Activated CD4-positive, alpha-beta T cell treated with anti-CD3 and anti-CD28 coated beads, Interleukin-2, amount 10 ng/mL, durations not matched to agents 24 days and 14 days (primary cell): ENCODE measurements around the gene MITF. TPM values are rescaled to one million over a fixed set of nuclear protein-coding genes. Genes with fewer than 3 reads are reported as not detected.
"Not testable (repeated sequence)": the region's sequence is repeated elsewhere in the genome, so short reads cannot be mapped to it uniquely, and the experiment has no call there.

Experiments used
- DNase-seq: peaks from one replicate; pipeline ENCODE4 v3.0.0; 2022
- H3K27ac Mint-ChIP-seq: one replicate; pipeline ENCODE4 v1.8.0; 2022; ENCODE audit warnings: mild to moderate bottlenecking, mixed read lengths
- H3K27me3 Mint-ChIP-seq: one replicate; pipeline ENCODE4 v1.8.0; 2022; ENCODE audit warnings: mixed read lengths
- H3K36me3 Mint-ChIP-seq: one replicate; pipeline ENCODE4 v1.8.0; 2022; ENCODE audit warnings: low read depth, mild to moderate bottlenecking, mixed read lengths
- H3K4me1 Mint-ChIP-seq: one replicate; pipeline ENCODE4 v1.8.0; 2021; ENCODE audit warnings: mixed read lengths
- H3K4me3 Mint-ChIP-seq: one replicate; pipeline ENCODE4 v1.8.0; 2022; ENCODE audit warnings: mild to moderate bottlenecking, moderate library complexity, mixed read lengths
- H3K9me3 Mint-ChIP-seq: one replicate; pipeline ENCODE4 v1.8.0; 2021; ENCODE audit warnings: mixed read lengths
- intact Hi-C: fragments of 100-400 bp; cut with micrococcal nuclease; formaldehyde crosslinking; loops from one replicate; pipeline ENCODE4 v1.15.1; 2023
- total RNA-seq: library from RNA; stranded (reverse); gene quantifications from 2 replicates; pipeline ENCODE4 v1.2.3, GENCODE V29; 2022

The MITF gene
- total RNA-seq, 1 donor from 2014 or later, result 0.16 TPM

DNA sequence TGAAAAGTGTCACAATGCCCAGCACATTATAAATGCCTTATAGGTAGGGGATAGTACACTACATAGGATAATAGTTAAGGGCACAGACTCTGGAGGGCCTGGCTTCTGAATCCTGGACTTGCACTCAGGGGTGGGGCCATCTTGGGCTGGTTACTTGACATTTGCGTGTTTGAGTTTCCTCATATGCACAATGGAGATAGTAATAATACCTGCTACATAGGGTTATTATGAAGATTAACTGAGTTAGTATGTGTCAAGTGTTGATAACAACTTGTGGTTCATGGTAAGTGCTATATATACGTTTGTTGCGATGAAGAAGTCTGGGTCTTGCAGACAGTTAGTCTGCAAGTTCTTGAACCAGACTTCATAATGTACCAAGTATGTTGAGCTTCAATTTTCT lies 37.0 kb downstream of the MITF start:
- Mint-ChIP-seq H3K27ac (no peak overlapping the region), H3K4me1 (no peaks in the 10 kb centered on the region), H3K36me3 (no peaks in the 10 kb centered on the region), H3K4me3 (no peak overlapping the region), H3K27me3 (no peaks in the 10 kb centered on the region), H3K9me3 (no peaks in the 10 kb centered on the region)
- intact Hi-C loops, result no loop called here
- DNase-seq, result no peak

DNA sequence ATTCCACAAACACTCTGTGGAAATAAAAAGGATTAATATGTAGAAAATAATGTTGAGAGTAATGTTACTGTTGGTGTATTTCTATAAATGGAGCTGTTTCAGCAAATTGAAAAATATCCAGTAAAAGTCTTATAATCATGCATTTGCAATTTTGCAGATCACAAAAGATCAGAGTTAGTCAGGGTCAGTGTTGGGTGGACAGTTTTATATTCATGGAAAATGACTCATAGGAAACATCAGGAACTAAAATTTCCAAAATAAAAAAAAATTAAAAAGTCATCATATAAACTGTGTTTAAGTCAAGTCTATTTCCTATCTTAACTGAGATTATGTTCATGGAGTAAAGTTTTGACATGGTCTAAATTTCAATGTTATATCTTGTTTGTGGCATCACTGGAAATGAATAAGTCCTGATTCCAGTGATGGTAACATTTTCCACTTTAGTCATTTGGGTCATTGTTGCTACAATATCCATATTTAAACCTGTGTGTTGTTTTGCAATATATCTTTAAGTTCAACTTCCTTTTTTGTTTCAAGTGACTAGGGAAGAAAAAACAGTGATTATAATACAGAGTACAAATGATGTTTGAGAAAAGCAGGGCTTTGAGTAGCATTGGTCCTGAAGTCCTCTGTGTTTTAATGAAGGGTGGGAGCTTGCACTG lies 37.8 kb downstream of the MITF start:
- H3K9me3 Mint-ChIP-seq, result no peaks in the 10 kb centered on the region
- no peak for DNase-seq
- no peaks in the 10 kb centered on the region for H3K36me3 Mint-ChIP-seq
- H3K4me1 Mint-ChIP-seq, result no peaks in the 10 kb centered on the region
- no peak overlapping the region for H3K4me3 Mint-ChIP-seq
- no peaks in the 10 kb centered on the region for H3K27me3 Mint-ChIP-seq
- no peak overlapping the region for H3K27ac Mint-ChIP-seq
- intact Hi-C loops, result no loop called here

DNA sequence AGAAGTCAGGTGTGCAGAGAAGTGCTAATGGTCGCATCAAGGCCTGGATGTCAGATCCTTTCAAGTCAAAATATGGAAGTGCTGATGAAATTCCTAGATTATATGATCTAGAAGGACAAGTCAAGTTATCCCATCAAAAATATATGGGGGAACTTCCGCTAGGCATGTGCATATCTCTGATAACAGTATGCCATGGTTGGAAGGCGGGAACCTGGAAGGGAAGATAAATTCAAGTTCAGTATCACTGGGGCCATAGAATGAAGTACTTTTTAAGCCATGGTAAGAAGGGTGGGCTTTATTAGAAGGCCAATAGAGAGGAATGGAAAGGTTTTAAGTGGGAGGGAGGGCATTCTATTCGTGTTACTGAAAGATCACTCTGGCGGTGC lies 38.3 kb downstream of the MITF start:
- Mint-ChIP-seq H3K4me1 (no peaks in the 10 kb centered on the region), H3K27ac (no peak overlapping the region), H3K36me3 (no peaks in the 10 kb centered on the region), H3K9me3 (no peaks in the 10 kb centered on the region), H3K27me3 (no peaks in the 10 kb centered on the region), H3K4me3 (no peak overlapping the region)
- no peak for DNase-seq
- intact Hi-C loops, result no loop called here

DNA sequence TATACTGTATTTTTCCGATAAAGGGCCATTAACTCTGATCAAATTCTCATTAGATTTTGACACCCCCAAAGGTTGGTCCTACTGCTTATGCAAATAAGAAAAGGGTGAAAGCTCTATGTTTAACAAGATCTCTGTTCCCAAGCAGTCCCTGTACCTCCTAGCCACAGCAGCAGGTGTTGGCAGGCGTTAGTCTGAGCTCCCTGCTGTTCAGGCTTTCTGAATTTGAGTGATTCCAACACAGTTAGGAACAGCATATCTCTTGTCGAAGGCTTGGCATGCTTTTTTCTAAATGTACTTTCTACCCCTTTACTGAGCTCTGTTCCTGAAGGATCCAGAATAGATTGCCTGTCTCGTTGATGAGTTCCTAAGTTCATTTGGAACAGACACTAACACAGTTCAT lies 42.3 kb downstream of the MITF start:
- Mint-ChIP-seq H3K9me3 (no peaks in the 10 kb centered on the region), H3K4me3 (no peak overlapping the region), H3K27ac (no peak overlapping the region), H3K4me1 (no peaks in the 10 kb centered on the region), H3K36me3 (no peaks in the 10 kb centered on the region), H3K27me3 (no peaks in the 10 kb centered on the region)
- intact Hi-C loops, result no loop called here
- DNase-seq, result no peak

DNA sequence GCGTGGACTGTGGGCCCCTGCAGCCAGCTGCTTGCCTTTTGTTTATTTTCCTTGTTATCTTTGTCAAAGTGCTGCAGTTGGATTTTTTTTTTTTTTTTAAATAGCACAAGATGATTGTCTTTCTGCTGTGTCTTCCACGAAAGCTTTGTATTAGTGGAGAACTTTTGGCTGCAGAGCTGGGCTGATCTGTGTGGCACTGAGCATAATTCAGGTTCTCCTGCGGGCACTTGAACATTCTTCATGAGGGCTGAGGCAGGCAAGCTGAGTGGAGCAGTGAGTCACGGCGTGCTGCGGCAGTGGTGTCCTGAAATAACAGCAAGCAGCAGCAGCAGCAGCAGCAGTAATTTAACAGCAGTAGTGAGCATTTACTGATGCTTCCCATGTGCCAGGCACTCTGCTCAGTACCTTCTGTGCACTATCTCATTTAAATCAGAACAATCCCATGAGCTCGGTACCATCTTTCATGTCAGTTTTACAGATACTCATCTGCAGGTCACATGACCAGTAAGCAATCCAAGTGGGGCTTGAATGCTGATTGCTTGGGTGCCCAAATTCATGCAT lies 45.8 kb downstream of the MITF start:
- Mint-ChIP-seq H3K4me3 (no peak overlapping the region), H3K27me3 (no peaks in the 10 kb centered on the region), H3K36me3 (no peaks in the 10 kb centered on the region), H3K9me3 (no peaks in the 10 kb centered on the region), H3K27ac (no peak overlapping the region), H3K4me1 (no peaks in the 10 kb centered on the region)
- intact Hi-C loops, result no loop called here
- no peak for DNase-seq

DNA sequence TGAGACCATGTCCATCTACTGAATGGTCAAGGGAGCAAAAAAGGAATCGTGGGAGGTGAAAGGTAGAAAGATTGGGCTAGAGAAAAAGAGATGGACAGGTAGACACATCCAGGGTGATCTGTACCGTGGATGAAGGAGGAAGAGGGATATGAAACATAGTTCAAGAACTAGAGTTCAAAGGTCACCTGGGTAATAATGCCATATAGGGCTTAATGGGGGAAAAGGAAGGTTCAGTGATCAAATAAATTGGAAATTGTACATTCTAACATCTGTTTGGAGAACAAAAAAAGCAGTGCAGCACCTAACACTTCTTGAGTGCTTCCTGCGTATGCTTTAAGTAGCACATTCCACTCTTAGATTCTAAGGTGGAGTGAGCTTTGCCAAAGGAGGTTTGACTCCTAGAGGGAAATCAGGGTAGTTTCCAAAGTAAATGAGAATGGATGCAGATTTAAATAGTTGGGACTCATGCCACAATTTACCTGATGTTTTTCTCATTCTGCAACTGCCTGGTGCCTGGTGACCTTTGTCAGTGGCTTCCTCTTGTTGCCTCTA lies 46.6 kb downstream of the MITF start:
- H3K4me1 Mint-ChIP-seq, result no peaks in the 10 kb centered on the region
- intact Hi-C loops, result no loop called here
- DNase-seq, result no peak
- no peaks in the 10 kb centered on the region for H3K9me3 Mint-ChIP-seq
- H3K4me3 Mint-ChIP-seq, result no peak overlapping the region
- no peaks in the 10 kb centered on the region for H3K27me3 Mint-ChIP-seq
- H3K27ac Mint-ChIP-seq, result no peak overlapping the region
- H3K36me3 Mint-ChIP-seq, result no peaks in the 10 kb centered on the region

DNA sequence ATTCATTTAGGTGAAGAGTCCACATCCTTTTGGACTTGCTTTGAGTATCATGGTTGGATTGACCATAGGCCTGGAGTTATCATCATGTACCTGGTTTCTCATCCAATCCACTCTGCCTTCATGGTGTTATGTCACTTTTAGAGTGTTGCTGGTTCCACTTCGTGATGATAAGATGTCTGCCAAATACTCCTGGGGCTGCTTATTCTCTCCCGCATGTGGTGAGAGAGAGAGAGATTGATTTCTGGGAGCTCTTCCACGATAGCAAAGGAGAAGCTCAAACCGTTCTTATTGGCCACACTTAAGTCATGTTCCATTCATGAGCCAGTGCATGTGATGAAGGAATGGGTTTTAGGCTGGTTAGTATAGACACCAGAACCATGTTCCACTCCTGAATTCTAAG lies 47.6 kb downstream of the MITF start:
- Mint-ChIP-seq H3K36me3 (no peaks in the 10 kb centered on the region), H3K27ac (no peak overlapping the region), H3K9me3 (no peaks in the 10 kb centered on the region), H3K27me3 (no peaks in the 10 kb centered on the region), H3K4me3 (no peak overlapping the region), H3K4me1 (no peaks in the 10 kb centered on the region)
- no peak for DNase-seq
- intact Hi-C loops, result no loop called here

DNA sequence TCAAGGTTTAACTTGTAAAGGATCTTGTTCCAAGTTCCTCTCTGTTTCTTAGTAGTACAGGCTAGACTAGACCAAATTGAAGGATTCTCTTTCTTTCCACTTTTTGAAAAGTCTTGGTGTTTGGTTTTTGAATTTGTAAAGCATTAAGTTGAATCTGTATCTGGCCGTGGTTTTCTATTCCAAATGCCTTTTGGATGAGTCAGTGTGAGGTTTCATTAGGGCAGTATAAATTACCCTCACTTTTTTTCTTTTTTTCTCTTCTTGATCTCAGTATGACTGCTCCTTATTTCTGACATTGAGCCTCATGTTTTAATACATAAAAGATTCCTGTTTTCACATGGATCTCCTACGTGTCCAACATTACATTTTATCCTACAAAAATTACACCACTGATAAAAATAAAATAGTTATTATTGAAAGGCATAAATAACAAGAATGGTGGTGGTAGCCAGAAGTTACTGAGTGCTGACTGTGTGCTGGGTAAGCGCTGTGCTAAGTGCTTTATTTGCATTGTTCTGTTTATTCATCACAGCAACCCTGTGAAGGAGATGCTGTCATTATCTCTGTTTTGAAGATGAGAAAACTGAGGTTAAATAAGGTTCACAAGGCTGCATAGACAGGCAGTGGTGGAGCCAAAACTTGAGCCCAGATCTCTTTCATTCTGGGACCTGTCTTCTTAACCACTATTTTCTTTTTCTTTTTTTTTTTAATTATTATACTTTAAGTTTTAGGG lies 48.3 kb downstream of the MITF start:
- intact Hi-C loops, result no loop called here
- Mint-ChIP-seq H3K4me1 (no peaks in the 10 kb centered on the region), H3K27me3 (no peaks in the 10 kb centered on the region), H3K4me3 (no peak overlapping the region), H3K36me3 (no peaks in the 10 kb centered on the region), H3K27ac (no peak overlapping the region), H3K9me3 (no peaks in the 10 kb centered on the region)
- no peak for DNase-seq

DNA sequence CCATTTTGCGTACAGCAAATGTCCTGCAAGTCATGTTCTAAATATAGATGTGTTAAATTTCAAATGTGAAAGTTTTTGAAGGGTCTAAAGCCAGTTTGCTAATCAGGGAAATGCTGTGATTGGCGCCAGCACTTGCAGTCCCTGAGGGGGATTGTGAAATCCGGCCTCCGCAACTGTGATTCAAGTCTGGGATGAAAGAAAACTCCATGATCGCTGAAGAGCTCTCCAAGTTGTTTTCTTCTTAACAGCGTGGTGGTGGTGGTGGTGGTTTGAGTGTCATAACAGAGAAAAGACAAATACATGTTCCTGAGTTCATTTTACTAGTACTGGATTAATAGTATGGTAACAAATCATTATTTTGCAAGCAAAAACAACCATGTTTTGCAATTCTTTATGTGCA lies 51.8 kb downstream of the MITF start:
- Mint-ChIP-seq H3K27ac (no peak overlapping the region), H3K27me3 (no peaks in the 10 kb centered on the region), H3K9me3 (no peaks in the 10 kb centered on the region), H3K4me3 (no peak overlapping the region), H3K36me3 (no peaks in the 10 kb centered on the region), H3K4me1 (no peaks in the 10 kb centered on the region)
- DNase-seq, result no peak
- intact Hi-C loops, result no loop called here

DNA sequence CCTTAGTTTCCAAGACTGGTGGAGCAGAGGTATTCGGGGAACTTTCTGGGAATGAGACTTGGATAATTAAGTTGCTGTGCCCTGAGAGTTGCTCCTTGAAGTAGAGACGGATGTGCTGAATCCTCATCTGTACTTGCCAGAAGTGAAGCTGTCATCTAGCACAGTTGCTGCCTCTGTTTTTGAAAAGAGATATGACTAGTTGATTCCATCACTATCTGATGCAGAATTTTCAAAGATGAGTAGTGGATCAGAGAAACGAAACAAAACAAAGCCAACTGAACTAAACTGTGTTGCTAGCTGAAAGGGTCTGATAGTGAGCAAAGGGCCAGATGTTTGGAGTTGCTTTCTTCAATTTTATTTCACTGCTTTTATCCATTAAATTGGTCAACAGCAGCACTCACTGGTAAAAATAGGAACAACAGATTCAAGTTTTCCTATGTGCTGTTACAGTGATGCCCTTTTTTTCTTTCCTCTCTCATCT lies 52.7 kb downstream of the MITF start:
- H3K36me3 Mint-ChIP-seq, result no peaks in the 10 kb centered on the region
- intact Hi-C loops, result no loop called here
- no peaks in the 10 kb centered on the region for H3K27me3 Mint-ChIP-seq
- no peaks in the 10 kb centered on the region for H3K4me1 Mint-ChIP-seq
- no peak overlapping the region for H3K27ac Mint-ChIP-seq
- DNase-seq, result no peak
- no peaks in the 10 kb centered on the region for H3K9me3 Mint-ChIP-seq
- H3K4me3 Mint-ChIP-seq, result no peak overlapping the region

DNA sequence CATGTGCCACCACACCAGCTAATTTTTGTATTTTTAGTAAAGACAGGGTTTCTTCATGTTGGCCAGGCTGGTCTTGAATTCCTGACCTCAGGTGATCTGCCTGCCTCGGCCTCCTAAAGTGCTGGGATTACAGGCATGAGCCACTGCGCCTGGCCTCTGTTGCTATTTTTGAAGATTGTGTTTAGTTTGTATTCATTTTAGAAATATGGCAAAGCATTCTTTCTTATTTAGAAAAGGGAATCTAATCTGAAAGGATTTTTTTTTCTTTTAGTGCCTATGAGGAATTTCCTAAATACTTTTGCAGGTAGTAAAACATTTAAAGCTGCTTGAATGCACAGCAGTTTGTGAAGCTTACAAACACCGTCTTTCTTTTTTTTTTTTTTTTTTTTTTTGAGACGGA lies 56.9 kb downstream of the MITF start:
- DNase-seq, H3K4me1 Mint-ChIP-seq, intact Hi-C loops, H3K27me3 Mint-ChIP-seq, H3K4me3 Mint-ChIP-seq, H3K27ac Mint-ChIP-seq, H3K36me3 Mint-ChIP-seq, H3K9me3 Mint-ChIP-seq: not testable (repeated sequence)

DNA sequence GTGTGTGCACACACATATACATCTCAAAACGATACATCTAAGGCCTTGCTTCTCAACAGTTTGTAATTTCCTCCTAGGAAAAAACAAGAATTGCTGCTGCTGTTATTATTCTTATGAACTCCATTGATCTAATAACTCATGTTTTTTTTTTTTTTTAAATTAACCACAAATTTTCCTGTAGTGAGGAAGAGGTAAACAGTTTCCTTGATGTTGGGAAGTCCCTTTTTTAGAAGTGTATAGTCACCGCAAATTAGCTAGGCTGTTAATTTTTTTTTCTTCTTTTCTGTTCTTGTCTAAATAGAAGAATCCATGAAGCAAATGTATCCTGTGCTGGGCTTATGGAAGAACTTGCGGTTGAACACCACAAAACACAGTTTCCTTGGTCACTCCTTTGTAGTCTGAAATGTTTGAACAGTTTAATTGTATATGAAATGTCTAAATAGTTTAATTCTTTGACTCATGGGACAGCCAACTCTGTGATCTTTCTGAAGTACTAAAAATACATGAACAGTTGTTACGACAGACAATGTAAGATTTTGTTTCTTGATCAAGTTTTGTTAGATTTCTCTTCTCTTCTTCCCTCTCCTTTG lies 64.5 kb downstream of the MITF start:
- intact Hi-C loops, result no loop called here
- no peaks in the 10 kb centered on the region for H3K9me3 Mint-ChIP-seq
- no peaks in the 10 kb centered on the region for H3K4me1 Mint-ChIP-seq
- DNase-seq, result no peak
- H3K4me3 Mint-ChIP-seq, result no peak overlapping the region
- no peaks in the 10 kb centered on the region for H3K36me3 Mint-ChIP-seq
- H3K27ac Mint-ChIP-seq, result no peak overlapping the region
- no peaks in the 10 kb centered on the region for H3K27me3 Mint-ChIP-seq

DNA sequence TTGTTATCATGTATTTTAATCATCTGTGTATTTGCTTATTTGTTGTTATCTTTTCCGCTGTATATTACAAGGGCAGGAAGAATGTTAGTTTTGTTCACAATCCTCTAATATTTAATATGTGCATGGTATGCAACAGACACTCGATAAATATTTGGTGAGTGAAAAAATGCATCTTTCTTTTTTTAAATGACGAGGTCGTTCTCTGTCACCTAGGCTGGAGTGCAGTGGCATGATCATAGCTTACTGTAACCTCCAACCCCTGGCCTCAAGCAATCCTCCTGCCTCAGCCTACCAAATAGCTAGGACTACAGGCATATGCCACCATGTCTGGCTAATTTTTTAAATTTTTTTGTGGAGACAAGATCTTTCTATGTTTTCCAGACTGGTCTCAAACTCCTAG lies 66.2 kb downstream of the MITF start:
- no peaks in the 10 kb centered on the region for H3K36me3 Mint-ChIP-seq
- H3K4me3 Mint-ChIP-seq, result no peak overlapping the region
- no peaks in the 10 kb centered on the region for H3K9me3 Mint-ChIP-seq
- intact Hi-C loops, result no loop called here
- DNase-seq, result no peak
- no peaks in the 10 kb centered on the region for H3K4me1 Mint-ChIP-seq
- no peak overlapping the region for H3K27ac Mint-ChIP-seq
- H3K27me3 Mint-ChIP-seq, result no peaks in the 10 kb centered on the region

DNA sequence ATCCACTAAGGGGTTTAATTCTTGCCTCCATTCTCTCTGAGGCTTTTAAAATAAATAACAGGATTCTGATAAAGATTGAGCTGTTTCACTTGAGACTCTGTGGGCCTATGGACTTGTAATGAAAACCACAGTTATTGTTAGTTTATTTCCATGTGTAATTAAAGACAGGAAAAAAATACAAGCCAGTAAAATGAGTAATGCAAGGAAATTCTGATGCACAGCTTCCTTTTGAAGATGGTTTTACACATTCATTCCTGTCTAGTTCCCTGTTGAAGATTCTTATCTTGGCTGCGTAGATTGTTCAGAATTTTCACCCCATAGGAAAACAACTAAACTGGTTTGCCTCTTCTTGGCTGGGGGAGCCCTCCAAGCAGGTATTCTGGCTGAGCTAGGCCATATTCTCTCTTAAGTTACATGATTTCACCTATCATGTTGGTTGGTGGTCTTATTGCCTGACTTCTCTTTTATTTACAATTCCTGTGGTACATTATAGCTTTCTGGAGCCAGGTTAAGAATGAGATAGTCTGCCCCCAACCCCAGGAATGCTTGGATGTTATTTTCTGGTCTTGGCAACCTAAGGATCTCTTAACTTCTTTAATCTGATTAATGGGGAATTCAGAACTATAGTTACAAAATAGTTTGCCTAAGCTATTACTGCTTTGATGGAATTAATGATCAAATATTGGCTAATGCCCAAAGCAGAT lies 67.6 kb downstream of the MITF start:
- Mint-ChIP-seq H3K27me3 (no peaks in the 10 kb centered on the region), H3K36me3 (no peaks in the 10 kb centered on the region), H3K4me1 (no peaks in the 10 kb centered on the region), H3K4me3 (no peak overlapping the region), H3K9me3 (no peaks in the 10 kb centered on the region), H3K27ac (no peak overlapping the region)
- no peak for DNase-seq
- intact Hi-C loops, result no loop called here
